NCI-H510A treated with DMSO at 0.1 percent for 48 hours (cell line): ENCODE results near the gene SNX2.
"Not testable (repeated sequence)": the region's sequence is repeated elsewhere in the genome, so short reads cannot be mapped to it uniquely, and the experiment has no call there.

Source experiments
- DNase-seq: peaks from one replicate; lab custom pipeline; 2025; lab: John Stamatoyannopoulos, UW

Gene SNX2

GRCh38 chr5:122844136-122844909 lies 69.4 kb downstream of the SNX2 start:
- peak; percentile 23 for DNase-seq

GRCh38 chr5:122844910-122845228 lies 70.0 kb downstream of the SNX2 start:
- DNase-seq, result no peak

- peak; percentile 52 for DNase-seq
Measured at GRCh38 chr5:122845229-122846050, 70.6 kb downstream of the SNX2 start, which contains the start of gene SNX24. Gene SNX24 (plus strand): TSS chr5:122845613. CDS start chr5:122845634, 21 bp downstream.

GRCh38 chr5:122846051-122846550 lies 71.2 kb downstream of the SNX2 start:
- DNase-seq, result no peak

GRCh38 chr5:122847687-122848081 lies 72.8 kb downstream of the SNX2 start:
- no peak for DNase-seq

GRCh38 chr5:122849771-122850170 lies 74.9 kb downstream of the SNX2 start:
- DNase-seq, result no peak

GRCh38 chr5:122857538-122857937 lies 82.7 kb downstream of the SNX2 start:
- DNase-seq, result not testable (repeated sequence)

GRCh38 chr5:122858451-122858850 lies 83.6 kb downstream of the SNX2 start:
- no peak for DNase-seq

GRCh38 chr5:122863240-122863639 lies 88.4 kb downstream of the SNX2 start:
- no peak for DNase-seq

GRCh38 chr5:122863721-122864120 lies 88.8 kb downstream of the SNX2 start:
- DNase-seq, result no peak

GRCh38 chr5:122864400-122864799 lies 89.5 kb downstream of the SNX2 start:
- no peak for DNase-seq

- no peak for DNase-seq
Measured at GRCh38 chr5:122864842-122865241, 90.0 kb downstream of the SNX2 start.

- no peak for DNase-seq
Measured at GRCh38 chr5:122870219-122870856, 95.5 kb downstream of the SNX2 start.

GRCh38 chr5:122871661-122872060 lies 96.8 kb downstream of the SNX2 start:
- no peak for DNase-seq

- DNase-seq, result no peak
Measured at GRCh38 chr5:122874179-122874875, 99.4 kb downstream of the SNX2 start.

- DNase-seq, result no peak
Measured at GRCh38 chr5:122877518-122877917, 102.6 kb downstream of the SNX2 start.

- DNase-seq, result no peak
Measured at GRCh38 chr5:122879076-122879475, 104.2 kb downstream of the SNX2 start.
